HFF-Myc (cell line): Measurements from ENCODE around the gene SPDYE4.
A peak's percentile ranks its signal among the peaks of the same experiment; 100 is the strongest.

Experiments
- DNase-seq: peaks from one replicate; pipeline ENCODE4 v3.0.0-alpha.2; 2011; ENCODE audit warnings: low read depth; ENCODE audit errors: extremely low read depth
- H3K4me3 ChIP-seq: replicated peaks from 2 replicates; pipeline ENCODE4 v1.5.1; 2011; ENCODE audit warnings: low read depth, mild to moderate bottlenecking, control low read depth, low read length
- TF ChIP-seq, protein P1 (sequence below): IDR thresholded peaks from 2 replicates; pipeline ENCODE4 v1.5.1; 2012; ENCODE audit warnings: mild to moderate bottlenecking, low read depth, low read length, control low read depth; ENCODE audit errors: missing control alignments

SPDYE4 gene

DNA sequence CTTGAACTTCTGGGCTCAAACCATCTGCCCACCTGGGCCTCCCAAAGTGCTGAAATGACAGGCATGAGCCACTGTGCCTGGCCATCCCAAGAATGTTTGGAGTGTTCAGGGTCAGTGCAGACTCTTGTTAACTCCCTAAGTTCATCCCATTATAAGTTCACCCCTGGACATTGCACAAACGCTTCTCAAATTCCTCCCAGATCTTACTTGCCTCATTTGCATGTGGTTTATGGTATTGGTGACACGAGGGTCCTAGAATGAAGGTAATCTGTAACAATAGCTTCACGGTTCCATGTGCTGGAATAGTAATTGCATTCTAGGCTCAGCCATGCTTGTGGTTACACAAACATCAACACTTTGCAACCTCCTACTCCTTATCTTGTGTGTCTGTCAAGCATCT, 8.7 kb downstream of the SPDYE4 start:
- no peak overlapping the region for H3K4me3 ChIP-seq
- no peak for DNase-seq
- TF ChIP-seq, protein P1, sequence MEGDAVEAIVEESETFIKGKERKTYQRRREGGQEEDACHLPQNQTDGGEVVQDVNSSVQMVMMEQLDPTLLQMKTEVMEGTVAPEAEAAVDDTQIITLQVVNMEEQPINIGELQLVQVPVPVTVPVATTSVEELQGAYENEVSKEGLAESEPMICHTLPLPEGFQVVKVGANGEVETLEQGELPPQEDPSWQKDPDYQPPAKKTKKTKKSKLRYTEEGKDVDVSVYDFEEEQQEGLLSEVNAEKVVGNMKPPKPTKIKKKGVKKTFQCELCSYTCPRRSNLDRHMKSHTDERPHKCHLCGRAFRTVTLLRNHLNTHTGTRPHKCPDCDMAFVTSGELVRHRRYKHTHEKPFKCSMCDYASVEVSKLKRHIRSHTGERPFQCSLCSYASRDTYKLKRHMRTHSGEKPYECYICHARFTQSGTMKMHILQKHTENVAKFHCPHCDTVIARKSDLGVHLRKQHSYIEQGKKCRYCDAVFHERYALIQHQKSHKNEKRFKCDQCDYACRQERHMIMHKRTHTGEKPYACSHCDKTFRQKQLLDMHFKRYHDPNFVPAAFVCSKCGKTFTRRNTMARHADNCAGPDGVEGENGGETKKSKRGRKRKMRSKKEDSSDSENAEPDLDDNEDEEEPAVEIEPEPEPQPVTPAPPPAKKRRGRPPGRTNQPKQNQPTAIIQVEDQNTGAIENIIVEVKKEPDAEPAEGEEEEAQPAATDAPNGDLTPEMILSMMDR: no peak

DNA sequence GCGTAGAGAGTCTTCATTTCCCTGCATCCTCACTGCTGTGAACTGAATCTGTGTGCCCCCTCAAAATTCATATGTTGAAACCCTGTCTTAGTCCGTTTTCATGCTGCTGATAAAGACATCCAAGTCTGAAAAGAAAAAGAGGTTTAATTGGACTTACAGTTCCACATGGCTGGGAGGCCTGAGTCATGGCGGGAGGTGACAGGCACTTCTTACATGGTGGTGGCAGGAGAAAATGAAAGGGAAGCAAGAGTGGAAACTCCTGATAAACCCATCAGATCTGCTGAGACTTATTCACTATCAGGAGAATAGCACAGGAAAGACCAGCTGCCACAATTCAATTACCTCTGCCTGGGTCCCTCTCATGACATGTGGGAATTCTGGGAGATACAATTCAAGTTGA, 10.6 kb downstream of the SPDYE4 start:
- no peak for DNase-seq
- TF ChIP-seq, protein P1: no peak
- no peak overlapping the region for H3K4me3 ChIP-seq

DNA sequence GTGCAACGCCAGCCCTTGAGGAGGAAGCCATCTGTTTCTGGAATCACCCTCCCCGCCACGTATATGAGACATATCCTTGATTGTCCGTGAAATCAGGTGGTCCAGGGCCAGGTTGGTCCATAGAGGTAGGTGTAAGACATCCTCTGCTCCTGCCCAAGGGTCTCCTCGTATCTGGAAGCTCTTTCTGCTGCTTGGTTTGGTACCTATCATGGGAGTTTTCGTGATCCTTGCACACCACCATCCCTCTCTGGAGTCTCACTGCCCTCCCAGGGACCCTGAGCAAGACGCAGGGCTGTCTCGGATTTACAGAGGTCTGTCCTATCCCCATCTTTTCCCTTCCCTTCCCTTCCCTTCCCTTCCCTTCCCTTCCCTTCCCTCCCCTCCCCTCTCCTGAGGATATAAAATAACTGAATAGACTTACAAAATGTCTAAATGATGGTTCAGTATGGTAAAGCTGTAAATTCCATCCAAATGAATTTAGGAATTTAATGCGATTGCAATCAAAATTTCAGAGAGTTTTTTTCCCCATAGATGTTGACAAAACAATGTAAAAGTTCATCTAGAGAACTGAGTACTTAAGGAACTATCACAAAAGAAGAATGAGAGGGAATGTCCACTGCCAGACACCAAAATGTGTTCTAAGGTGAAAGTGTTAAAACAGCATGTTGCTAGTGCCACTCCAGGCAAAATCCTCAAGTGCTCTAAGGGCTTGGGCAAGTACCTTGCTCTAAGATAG, 11.7 kb downstream of the SPDYE4 start:
- TF ChIP-seq, protein P1: no peak
- no peak for DNase-seq
- H3K4me3 ChIP-seq: peak overlapping the region; percentile 48

DNA sequence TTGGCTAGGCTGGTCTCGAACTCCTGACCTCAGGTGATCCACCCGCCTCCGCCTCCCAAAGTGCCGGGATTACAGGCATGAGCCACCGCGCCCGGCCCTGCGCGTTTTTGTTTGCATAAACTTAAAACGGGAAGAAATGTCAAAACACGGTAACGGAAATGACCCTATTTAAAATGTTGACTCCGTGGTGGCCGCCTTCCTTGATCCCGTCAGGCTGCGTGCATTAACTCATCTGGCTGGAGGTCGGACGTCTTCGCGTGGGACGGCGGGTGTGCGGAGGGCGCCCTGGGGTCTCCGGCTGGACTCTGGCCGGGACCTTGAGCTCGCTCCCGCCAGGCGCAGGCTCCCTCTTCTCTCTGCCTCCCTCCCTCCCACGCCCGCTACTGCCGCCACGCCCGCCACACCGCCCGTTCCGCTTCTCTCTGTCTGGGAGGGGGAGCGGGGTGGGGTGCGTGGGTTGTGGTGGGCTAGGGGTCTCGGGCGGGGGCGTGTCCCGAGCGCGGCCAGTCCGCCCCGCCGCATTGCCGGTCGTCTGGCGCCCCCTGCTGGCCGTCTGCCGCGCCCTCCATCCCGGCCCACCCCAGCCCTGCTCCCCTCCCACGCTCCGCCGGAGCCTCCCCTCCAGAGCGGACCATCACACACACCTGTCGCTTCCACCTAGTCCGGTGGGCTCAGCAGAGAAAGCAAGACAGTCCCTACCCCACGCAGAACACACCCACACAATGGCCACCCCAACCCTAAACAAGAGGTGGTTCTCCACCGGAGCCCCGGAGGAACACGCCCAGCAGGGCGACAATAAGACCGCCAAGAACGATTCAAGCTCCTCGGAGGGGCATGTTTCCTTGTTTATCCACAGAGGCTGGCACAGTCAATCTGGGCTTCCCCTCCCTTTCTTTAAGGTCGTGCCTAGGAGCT, 12.5 kb downstream of the SPDYE4 start:
- DNase-seq: no peak

DNA sequence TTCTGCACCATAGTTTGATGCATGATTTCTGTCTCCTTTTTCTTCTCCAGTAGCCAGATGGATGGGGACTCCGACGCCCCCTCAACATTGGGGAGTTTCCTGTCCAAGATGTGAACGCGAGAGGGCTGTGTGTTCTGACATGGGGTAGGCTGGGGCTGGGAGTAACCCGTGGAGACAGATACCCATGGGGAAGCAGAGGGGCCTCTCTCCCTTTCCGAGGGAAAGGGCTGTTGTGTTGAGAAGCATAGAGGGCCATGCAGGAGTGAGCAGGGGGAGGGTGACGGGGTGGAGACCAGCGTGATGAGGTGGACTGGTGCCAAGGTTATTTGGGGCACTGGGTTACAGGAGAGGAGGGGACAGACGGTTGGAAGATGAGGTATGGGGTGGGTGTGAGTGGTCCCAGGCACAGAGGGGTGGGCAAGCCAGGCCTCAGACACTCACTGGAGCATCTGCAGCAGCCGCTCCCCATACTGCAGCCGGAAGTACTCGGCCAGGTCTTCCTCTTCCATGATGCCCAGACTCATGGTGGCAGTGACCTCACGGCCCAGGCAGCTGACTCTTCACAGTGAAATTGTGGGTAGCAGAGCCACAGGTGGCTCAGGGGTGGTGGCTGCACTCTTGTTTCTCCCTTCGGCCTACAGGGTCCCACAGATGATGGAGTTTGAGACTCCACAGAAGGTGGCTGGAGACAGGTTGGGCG, 14.1 kb downstream of the SPDYE4 start:
- no peak overlapping the region for H3K4me3 ChIP-seq
- no peak for DNase-seq
- TF ChIP-seq, protein P1: no peak

More for the DNA sequence above, 12.5 kb downstream of the SPDYE4 start:
- TF ChIP-seq, protein P1: peak; percentile 72
- peak overlapping the region; percentile 48 for H3K4me3 ChIP-seq

DNA sequence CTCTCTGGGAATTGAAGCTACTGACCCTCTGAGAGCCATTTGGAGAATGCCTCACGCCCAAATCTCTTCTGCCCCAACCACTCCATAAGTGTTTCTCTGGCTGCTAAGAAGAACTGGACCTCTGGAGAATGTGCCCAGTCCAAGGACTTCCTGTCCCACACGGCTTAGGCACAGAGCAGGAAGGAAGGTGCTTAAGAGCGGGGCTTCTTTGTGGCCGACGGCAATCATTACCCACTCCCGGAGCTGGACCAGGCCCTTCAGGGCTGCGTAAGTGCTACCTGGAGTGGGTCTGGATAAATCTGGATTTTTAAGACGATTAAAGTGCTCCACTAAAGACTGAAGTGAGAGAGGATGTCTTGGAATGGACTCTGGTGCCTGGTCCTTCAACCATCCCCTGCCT, 15.5 kb downstream of the SPDYE4 start:
- no peak overlapping the region for H3K4me3 ChIP-seq
- no peak for DNase-seq
- TF ChIP-seq, protein P1: no peak
